Measurements from ENCODE around the gene MAPKAP1. TPM values are rescaled to one million over a fixed set of nuclear protein-coding genes. Genes with fewer than 3 reads are reported as not detected.

The MAPKAP1 gene
- total RNA-seq, 1 experiment from 2014 or later = 55.5 TPM

GRCh38 chr9:125609744-125610143 is 97.3 kb downstream of the MAPKAP1 start:
- H3K36me3 Mint-ChIP-seq (ENCODE audit: insufficient read depth, unreplicated experiment) = no peaks in the 10 kb centered on the region
- BruUV-seq (replicated peaks) = no TSS peak
- no peaks in the 10 kb centered on the region for H3K9me3 Mint-ChIP-seq (ENCODE audit: low read depth, unreplicated experiment)
- H3K27ac Mint-ChIP-seq (ENCODE audit: unreplicated experiment) = no peak overlapping the region
- intact Hi-C loops (cut with micrococcal nuclease; ENCODE audit: unreplicated experiment) = no loop called here
- no peak overlapping the region for H3K4me3 Mint-ChIP-seq (ENCODE audit: low read depth, unreplicated experiment)
- no peak for DNase-seq
- CTCF ChIA-PET = interaction anchor here (0.6 kb wide), 1 partner anchor 469 kb away, joined by 4 read pairs; no protein-coding TSS in a partner anchor
- H3K27me3 Mint-ChIP-seq (ENCODE audit: unreplicated experiment) = no peaks in the 10 kb centered on the region
- TF ChIP-seq CTCF (IDR thresholded peaks at IDR 0.05; ENCODE audit: unreplicated experiment) = no peak
- no peaks in the 10 kb centered on the region for H3K4me1 Mint-ChIP-seq (ENCODE audit: low read depth, unreplicated experiment)

DNA sequence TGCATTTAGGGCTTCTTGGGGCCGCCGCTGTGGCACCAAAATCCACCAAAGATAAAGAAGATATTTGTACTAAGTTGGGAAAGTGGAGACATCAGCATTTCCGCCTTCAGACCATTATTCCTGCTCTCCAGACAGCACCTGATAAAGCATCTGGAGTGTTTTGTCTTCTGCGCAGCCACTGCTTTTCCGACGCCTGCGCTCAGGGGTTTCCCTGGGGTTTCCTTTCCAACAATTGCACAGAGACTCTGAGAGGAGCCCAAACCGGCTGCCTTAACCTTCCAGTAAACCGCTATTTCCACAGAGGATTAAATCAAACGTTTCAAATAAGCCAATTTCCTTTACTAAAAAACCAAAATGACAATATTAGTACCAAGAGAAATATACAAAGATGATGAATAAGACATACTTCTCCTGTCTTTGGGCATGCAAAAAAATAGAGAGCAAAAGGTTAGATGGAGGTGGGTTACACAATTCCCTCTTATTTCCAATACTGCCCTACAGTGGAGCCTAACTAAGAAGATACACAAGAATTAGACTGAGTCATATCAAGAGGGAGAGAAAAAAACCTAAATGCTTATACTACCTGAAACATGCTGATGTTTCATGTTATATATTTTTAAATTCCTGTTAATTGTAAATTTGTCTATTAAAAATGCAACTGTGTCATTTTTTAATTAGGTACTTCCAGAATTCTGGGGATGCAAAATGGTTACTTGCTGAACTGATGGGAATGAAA is 98.4 kb downstream of the MAPKAP1 start:
- CTCF ChIA-PET = interaction anchor here (0.6 kb wide), 1 partner anchor 468 kb away, joined by 4 read pairs; no protein-coding TSS in a partner anchor
- Mint-ChIP-seq H3K4me1 (ENCODE audit: low read depth, unreplicated experiment) (no peaks in the 10 kb centered on the region), H3K27ac (ENCODE audit: unreplicated experiment) (no peak overlapping the region), H3K4me3 (ENCODE audit: low read depth, unreplicated experiment) (no peak overlapping the region), H3K9me3 (ENCODE audit: low read depth, unreplicated experiment) (no peaks in the 10 kb centered on the region), H3K27me3 (ENCODE audit: unreplicated experiment) (no peaks in the 10 kb centered on the region), H3K36me3 (ENCODE audit: insufficient read depth, unreplicated experiment) (no peaks in the 10 kb centered on the region)
- BruUV-seq (replicated peaks) = no TSS peak
- no peak for DNase-seq
- TF ChIP-seq CTCF (IDR thresholded peaks at IDR 0.05; ENCODE audit: unreplicated experiment) = no peak
- intact Hi-C loops (cut with micrococcal nuclease; ENCODE audit: unreplicated experiment) = no loop called here

GRCh38 chr9:125604196-125604595 is 102.8 kb downstream of the MAPKAP1 start:
- TF ChIP-seq CTCF (IDR thresholded peaks at IDR 0.05; ENCODE audit: unreplicated experiment) = no peak
- Mint-ChIP-seq H3K27ac (ENCODE audit: unreplicated experiment) (no peak overlapping the region), H3K9me3 (ENCODE audit: low read depth, unreplicated experiment) (no peaks in the 10 kb centered on the region), H3K36me3 (ENCODE audit: insufficient read depth, unreplicated experiment) (no peaks in the 10 kb centered on the region), H3K27me3 (ENCODE audit: unreplicated experiment) (no peaks in the 10 kb centered on the region), H3K4me1 (ENCODE audit: low read depth, unreplicated experiment) (no peaks in the 10 kb centered on the region), H3K4me3 (ENCODE audit: low read depth, unreplicated experiment) (no peak overlapping the region)
- intact Hi-C loops (cut with micrococcal nuclease; ENCODE audit: unreplicated experiment) = no loop called here
- BruUV-seq (replicated peaks) = no TSS peak
- no peak for DNase-seq
- CTCF ChIA-PET = no interaction called here

- CTCF ChIA-PET = no interaction called here
- no peak for TF ChIP-seq CTCF (IDR thresholded peaks at IDR 0.05; ENCODE audit: unreplicated experiment)
- no TSS peak for BruUV-seq (replicated peaks)
- intact Hi-C loops (cut with micrococcal nuclease; ENCODE audit: unreplicated experiment) = no loop called here
- Mint-ChIP-seq H3K27ac (ENCODE audit: unreplicated experiment) (no peak overlapping the region), H3K9me3 (ENCODE audit: low read depth, unreplicated experiment) (no peaks in the 10 kb centered on the region), H3K4me1 (ENCODE audit: low read depth, unreplicated experiment) (no peaks in the 10 kb centered on the region), H3K27me3 (ENCODE audit: unreplicated experiment) (no peaks in the 10 kb centered on the region), H3K4me3 (ENCODE audit: low read depth, unreplicated experiment) (no peak overlapping the region), H3K36me3 (ENCODE audit: insufficient read depth, unreplicated experiment) (no peaks in the 10 kb centered on the region)
- no peak for DNase-seq
Observed at GRCh38 chr9:125603478-125604021, 103.5 kb downstream of the MAPKAP1 start.

Data from Calu3 (cell line).